GM10266 (cell line): ENCODE data around the gene YPEL1.

Source experiments
- DNase-seq: peaks from one replicate; pipeline ENCODE4 v3.0.0; 2012; ENCODE audit errors: extremely low spot score
- TF ChIP-seq, protein P1 (sequence below): IDR thresholded peaks from 2 replicates; pipeline ENCODE4 v1.5.1; 2012; ENCODE audit warnings: mild to moderate bottlenecking, low read depth; ENCODE audit not compliant: control insufficient read depth, insufficient read depth; ENCODE audit errors: missing control alignments

YPEL1 gene

DNA sequence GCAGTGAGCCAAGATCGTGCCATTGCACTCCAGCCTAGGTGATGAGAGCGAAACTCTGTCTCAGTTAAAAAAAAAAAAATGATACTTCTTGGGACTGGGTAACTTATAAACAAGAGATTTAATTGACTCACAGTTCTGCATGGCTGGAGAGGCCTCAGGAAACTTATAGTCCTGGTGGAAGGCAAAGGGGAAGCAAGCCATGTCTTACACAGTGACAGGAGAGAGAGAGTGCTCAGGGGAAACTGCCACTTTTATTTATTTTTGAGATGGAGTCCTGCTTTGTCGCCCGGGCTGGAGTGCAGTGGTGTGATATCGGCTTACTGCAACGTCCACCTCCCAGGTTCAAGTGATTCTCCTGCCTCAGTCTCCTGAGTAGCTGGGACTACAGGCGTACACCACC lies 85.3 kb downstream of the YPEL1 start:
- no peak for DNase-seq
- TF ChIP-seq, protein P1, sequence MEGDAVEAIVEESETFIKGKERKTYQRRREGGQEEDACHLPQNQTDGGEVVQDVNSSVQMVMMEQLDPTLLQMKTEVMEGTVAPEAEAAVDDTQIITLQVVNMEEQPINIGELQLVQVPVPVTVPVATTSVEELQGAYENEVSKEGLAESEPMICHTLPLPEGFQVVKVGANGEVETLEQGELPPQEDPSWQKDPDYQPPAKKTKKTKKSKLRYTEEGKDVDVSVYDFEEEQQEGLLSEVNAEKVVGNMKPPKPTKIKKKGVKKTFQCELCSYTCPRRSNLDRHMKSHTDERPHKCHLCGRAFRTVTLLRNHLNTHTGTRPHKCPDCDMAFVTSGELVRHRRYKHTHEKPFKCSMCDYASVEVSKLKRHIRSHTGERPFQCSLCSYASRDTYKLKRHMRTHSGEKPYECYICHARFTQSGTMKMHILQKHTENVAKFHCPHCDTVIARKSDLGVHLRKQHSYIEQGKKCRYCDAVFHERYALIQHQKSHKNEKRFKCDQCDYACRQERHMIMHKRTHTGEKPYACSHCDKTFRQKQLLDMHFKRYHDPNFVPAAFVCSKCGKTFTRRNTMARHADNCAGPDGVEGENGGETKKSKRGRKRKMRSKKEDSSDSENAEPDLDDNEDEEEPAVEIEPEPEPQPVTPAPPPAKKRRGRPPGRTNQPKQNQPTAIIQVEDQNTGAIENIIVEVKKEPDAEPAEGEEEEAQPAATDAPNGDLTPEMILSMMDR: no peak
